ENCODE measurements around the gene PIGV.

DNA sequence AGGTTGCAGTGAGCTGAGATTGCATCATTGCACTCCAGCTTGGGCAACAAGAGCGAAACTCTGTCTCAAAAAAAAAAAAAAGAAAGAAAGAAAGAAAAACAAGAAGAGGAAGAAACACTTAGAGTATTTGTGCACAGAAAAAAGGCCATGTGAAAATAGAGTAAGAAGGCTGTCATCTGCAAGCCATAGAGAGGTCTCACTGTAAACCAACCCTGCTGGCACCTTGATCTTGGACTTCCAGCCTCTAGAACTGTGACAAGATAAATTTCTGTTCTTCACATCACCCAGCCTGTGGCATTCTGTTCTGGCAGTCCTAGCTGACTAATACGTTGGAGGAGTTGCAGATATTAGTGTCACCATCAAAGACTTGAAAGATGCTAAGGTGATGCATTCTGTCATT, 26.6 kb downstream of the PIGV start:
- TF ChIP-seq, protein P1, sequence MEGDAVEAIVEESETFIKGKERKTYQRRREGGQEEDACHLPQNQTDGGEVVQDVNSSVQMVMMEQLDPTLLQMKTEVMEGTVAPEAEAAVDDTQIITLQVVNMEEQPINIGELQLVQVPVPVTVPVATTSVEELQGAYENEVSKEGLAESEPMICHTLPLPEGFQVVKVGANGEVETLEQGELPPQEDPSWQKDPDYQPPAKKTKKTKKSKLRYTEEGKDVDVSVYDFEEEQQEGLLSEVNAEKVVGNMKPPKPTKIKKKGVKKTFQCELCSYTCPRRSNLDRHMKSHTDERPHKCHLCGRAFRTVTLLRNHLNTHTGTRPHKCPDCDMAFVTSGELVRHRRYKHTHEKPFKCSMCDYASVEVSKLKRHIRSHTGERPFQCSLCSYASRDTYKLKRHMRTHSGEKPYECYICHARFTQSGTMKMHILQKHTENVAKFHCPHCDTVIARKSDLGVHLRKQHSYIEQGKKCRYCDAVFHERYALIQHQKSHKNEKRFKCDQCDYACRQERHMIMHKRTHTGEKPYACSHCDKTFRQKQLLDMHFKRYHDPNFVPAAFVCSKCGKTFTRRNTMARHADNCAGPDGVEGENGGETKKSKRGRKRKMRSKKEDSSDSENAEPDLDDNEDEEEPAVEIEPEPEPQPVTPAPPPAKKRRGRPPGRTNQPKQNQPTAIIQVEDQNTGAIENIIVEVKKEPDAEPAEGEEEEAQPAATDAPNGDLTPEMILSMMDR (conservative IDR thresholded peaks at IDR 0.05; ENCODE audit: low read length) = no peak
- TF ChIP-seq EZH2phosphoT487 (IDR thresholded peaks at IDR 0.05; ENCODE audit: borderline replicate concordance) = no peak

Measured in Loucy (cell line).